HCT116 (cell line): ENCODE data around the gene FOXQ1. TPM values are rescaled to one million over a fixed set of nuclear protein-coding genes. Genes with fewer than 3 reads are reported as not detected.
"Not testable (repeated sequence)": the region's sequence is repeated elsewhere in the genome, so short reads cannot be mapped to it uniquely, and the experiment has no call there.

Experiments used
- ATAC-seq: fragments of 200-7000 bp; cut with Tn5 transposase; 2 replicates; pipeline ENCODE4 v1.9.1; 2020; ENCODE audit warnings: mild to moderate bottlenecking, moderate library complexity
- BruUV-seq: library from RNA; stranded (reverse); fragments of 400-500 nt; replicated peaks from 2 replicates; lab custom pipeline; 2021; lab: Mats Ljungman, UMichigan
- CTCF ChIA-PET: fragments of 300-600 bp; sonication (Branson Sonifier 250); formaldehyde crosslinking; loops from one replicate; lab custom pipeline; 2021; ENCODE audit warnings: antibody characterized with exemption; lab: Charles Lee
- POLR2A ChIA-PET: fragments of 300-600, 350-600 bp; sonication (Branson Sonifier 250); formaldehyde crosslinking; loops from one replicate; lab custom pipeline; 2021; ENCODE audit warnings: antibody characterized with exemption; lab: Charles Lee
- RAD21 ChIA-PET, 2 experiments: fragments of 300-600 bp; sonication (Branson Sonifier 250); formaldehyde crosslinking; loops; one replicate each; lab custom pipeline; 2023; ENCODE audit warnings: low total read pairs in 2 of 2; ENCODE audit not compliant: uncharacterized antibody in 2 of 2, unreplicated experiment in 2 of 2, low non-redundant PET in 1 of 2; lab: Charles Lee
- DNase-seq: peaks from one replicate; pipeline ENCODE4 v3.0.0-alpha.2; 2010; ENCODE audit warnings: low read depth, low spot score
- H2AFZ ChIP-seq: fragments of 200-600 bp; shearing (Covaris generic), sonication (generic); 2 replicates; pipeline ENCODE4 v1.6.1; 2017; ENCODE audit warnings: low read depth, mixed run types, mixed read lengths, antibody characterized with exemption, low read length; ENCODE audit not compliant: poor library complexity, severe bottlenecking
- H3K27ac ChIP-seq: 2 replicates; pipeline ENCODE4 v1.5.1; 2012; ENCODE audit warnings: low read depth, low read length
- H3K27me3 ChIP-seq: fragments of 200-600 bp; sonication (generic); 2 replicates; pipeline ENCODE4 v1.6.1; 2016; ENCODE audit warnings: mixed run types, low read length, mixed read lengths; ENCODE audit not compliant: insufficient read depth
- H3K36me3 ChIP-seq, 2 experiments: fragments of 200-500 bp in 1 of 2; fragments of 200-600 bp in 1 of 2; sonication (Bioruptor generic) in 1 of 2; sonication (generic) in 1 of 2; 2 replicates each; pipeline versions ENCODE4 v1.5.1 to v1.6.1; 2014 to 2016; ENCODE audit warnings: low read length in 2 of 2, inconsistent platforms in 1 of 2, mixed read lengths in 1 of 2, mixed run types in 1 of 2; ENCODE audit not compliant: insufficient read depth in 2 of 2, control insufficient read depth in 1 of 2
- H3K4me1 ChIP-seq, 2 experiments: fragments of 200-600 bp in 1 of 2; sonication (generic) in 1 of 2; 2 replicates each; pipeline versions ENCODE4 v1.5.1 to v1.6.1; 2012 to 2017; ENCODE audit warnings: low read length in 2 of 2, inconsistent platforms in 1 of 2, mild to moderate bottlenecking in 1 of 2, mixed read lengths in 1 of 2, mixed run types in 1 of 2, moderate library complexity in 1 of 2; ENCODE audit not compliant: insufficient read depth in 2 of 2, control insufficient read depth in 1 of 2
- H3K4me2 ChIP-seq: fragments of 200-600 bp; sonication (generic); 2 replicates; pipeline ENCODE4 v1.6.1; 2017; ENCODE audit warnings: mixed run types, low read length, mixed read lengths
- H3K4me3 ChIP-seq, 2 experiments: fragments of 200-600 bp in 1 of 2; sonication (generic) in 1 of 2; replicated peaks in 1 of 2; 2 replicates each; pipeline ENCODE4 v1.5.1; 2011 to 2016; ENCODE audit warnings: low read length in 2 of 2, control low read depth in 1 of 2, low read depth in 1 of 2, mild to moderate bottlenecking in 1 of 2, mixed read lengths in 1 of 2, mixed run types in 1 of 2
- H3K79me2 ChIP-seq: fragments of 200-600 bp; sonication (generic); 2 replicates; pipeline ENCODE4 v1.6.1; 2017; ENCODE audit warnings: mild to moderate bottlenecking, mixed run types, low read length, moderate library complexity, mixed read lengths; ENCODE audit not compliant: insufficient read depth
- H3K9ac ChIP-seq: fragments of 200-600 bp; sonication (generic); 2 replicates; pipeline ENCODE4 v1.6.1; 2016; ENCODE audit warnings: low read length, mixed read lengths
- H3K9me2 ChIP-seq: fragments of 200-600 bp; sonication (generic), shearing (Covaris generic); 2 replicates; pipeline ENCODE4 v1.6.1; 2017; ENCODE audit warnings: mixed run types, mild to moderate bottlenecking, moderate library complexity; ENCODE audit not compliant: insufficient read depth
- H3K9me3 ChIP-seq, 2 experiments: fragments of 200-500 bp in 1 of 2; fragments of 200-600 bp in 1 of 2; sonication (Bioruptor generic) in 1 of 2; sonication (generic) in 1 of 2; 2 replicates each; pipeline ENCODE4 v1.6.1; 2014 to 2017; ENCODE audit warnings: low read length in 2 of 2, mixed read lengths in 2 of 2, inconsistent platforms in 1 of 2, low read depth in 1 of 2, mild to moderate bottlenecking in 1 of 2, mixed run types in 1 of 2, moderate library complexity in 1 of 2; ENCODE audit not compliant: control insufficient read depth in 1 of 2, insufficient read depth in 1 of 2
- H4K20me1 ChIP-seq: fragments of 200-600 bp; sonication (generic), shearing (Covaris generic); 2 replicates; pipeline ENCODE4 v1.6.1; 2017; ENCODE audit warnings: mixed run types, mild to moderate bottlenecking, moderate library complexity; ENCODE audit not compliant: insufficient read depth
- ATF3 ChIP-seq: IDR thresholded peaks from 2 replicates; pipeline ENCODE4 v1.6.1; 2012
- EGR1 ChIP-seq: IDR thresholded peaks from 2 replicates; pipeline ENCODE4 v1.6.1; 2012; ENCODE audit warnings: low read depth
- ELF1 ChIP-seq: IDR thresholded peaks from 2 replicates; pipeline ENCODE4 v1.6.1; 2012; ENCODE audit warnings: low read depth, borderline replicate concordance
- RAD21 ChIP-seq: IDR thresholded peaks from 2 replicates; pipeline ENCODE4 v1.6.1; 2012; ENCODE audit warnings: low read depth, mild to moderate bottlenecking
- REST ChIP-seq: IDR thresholded peaks from 2 replicates; pipeline ENCODE4 v1.6.1; 2012; ENCODE audit warnings: low read depth
- SRF ChIP-seq: IDR thresholded peaks from 2 replicates; pipeline ENCODE4 v1.6.1; 2012; ENCODE audit warnings: low read depth
- TCF7L2 ChIP-seq: IDR thresholded peaks from 2 replicates; pipeline ENCODE4 v1.7.0; 2011; ENCODE audit warnings: borderline replicate concordance, inconsistent platforms; ENCODE audit not compliant: insufficient read depth, insufficient read length; ENCODE audit errors: extremely low read depth
- ZBTB33 ChIP-seq: IDR thresholded peaks from 2 replicates; pipeline ENCODE4 v1.6.1; 2011; ENCODE audit warnings: mild to moderate bottlenecking, low read length, moderate library complexity; ENCODE audit not compliant: insufficient replicate concordance; ENCODE audit errors: extremely low read depth
- intact Hi-C: fragments of 100-400 bp; cut with micrococcal nuclease; formaldehyde crosslinking; loops from 2 replicates; pipeline ENCODE4 v1.10.0; 2022
- total RNA-seq: library from RNA; stranded (reverse); gene quantifications from one replicate; pipeline ENCODE4 v1.2.1, GENCODE V29; 2021; ENCODE audit not compliant: unreplicated experiment

The FOXQ1 gene
- total RNA-seq, 1 experiment from 2014 or later: 0.42 TPM

- H3K9me2 ChIP-seq: no peaks in the 10 kb centered on the region
- H3K27me3 ChIP-seq: no peaks in the 10 kb centered on the region; the same call in 1 of the 2 replicates
- H3K4me3 ChIP-seq: no peak overlapping the region
- TF ChIP-seq TCF7L2 (no peak), REST (no peak), RAD21 (no peak), SRF (no peak), EGR1 (no peak), ATF3 (no peak), ELF1 (no peak), ZBTB33 (no peak)
- no peaks in the 10 kb centered on the region for H3K9me3 ChIP-seq
- no peak for DNase-seq
- peaks cover 2 to 14% of the 10 kb centered on the region in 2 experiments; a peak in 2 of 4 replicates for H3K4me1 ChIP-seq
- intact Hi-C loops: no loop called here
- ChIA-PET POLR2A (no interaction called here), RAD21 (no interaction called here), CTCF (interaction anchor here (0.8 kb wide), 1 partner anchor 405 kb away, joined by 4 read pairs; no protein-coding TSS in a partner anchor)
- no TSS peak for BruUV-seq
- no peak overlapping the region for H3K4me2 ChIP-seq
- no peaks in the 10 kb centered on the region for H3K79me2 ChIP-seq
- H3K9ac ChIP-seq: no peak overlapping the region
- H2AFZ ChIP-seq: no peak overlapping the region
- H3K36me3 ChIP-seq: no peaks in the 10 kb centered on the region
- H4K20me1 ChIP-seq: no peaks in the 10 kb centered on the region
- no peak for ATAC-seq
- no peak overlapping the region for H3K27ac ChIP-seq
These were observed 6.1 kb downstream of the FOXQ1 start for GRCh38 chr6:1318036-1318435.

- RAD21 ChIA-PET, H3K9ac ChIP-seq, H3K27me3 ChIP-seq, H3K9me2 ChIP-seq, H3K4me3 ChIP-seq, H3K79me2 ChIP-seq, H2AFZ ChIP-seq, H4K20me1 ChIP-seq, H3K4me2 ChIP-seq, H3K27ac ChIP-seq, intact Hi-C loops, DNase-seq, ATAC-seq, BruUV-seq, POLR2A ChIA-PET, H3K36me3 ChIP-seq, H3K9me3 ChIP-seq: not testable (repeated sequence)
- CTCF ChIA-PET: interaction anchor here (0.8 kb wide), 1 partner anchor 406 kb away, joined by 4 read pairs; no protein-coding TSS in a partner anchor
- peaks cover 2 to 14% of the 10 kb centered on the region in 2 experiments; a peak in 2 of 4 replicates for H3K4me1 ChIP-seq
These were observed 6.7 kb downstream of the FOXQ1 start for GRCh38 chr6:1318584-1318983.
